Right kidney (tissue), 1 donor: Measurements from ENCODE around the gene SMTNL2.

ENCODE experiments used
- DNase-seq: peaks from one replicate; pipeline ENCODE4 v3.0.0-alpha.2; 2016

The SMTNL2 gene

DNA sequence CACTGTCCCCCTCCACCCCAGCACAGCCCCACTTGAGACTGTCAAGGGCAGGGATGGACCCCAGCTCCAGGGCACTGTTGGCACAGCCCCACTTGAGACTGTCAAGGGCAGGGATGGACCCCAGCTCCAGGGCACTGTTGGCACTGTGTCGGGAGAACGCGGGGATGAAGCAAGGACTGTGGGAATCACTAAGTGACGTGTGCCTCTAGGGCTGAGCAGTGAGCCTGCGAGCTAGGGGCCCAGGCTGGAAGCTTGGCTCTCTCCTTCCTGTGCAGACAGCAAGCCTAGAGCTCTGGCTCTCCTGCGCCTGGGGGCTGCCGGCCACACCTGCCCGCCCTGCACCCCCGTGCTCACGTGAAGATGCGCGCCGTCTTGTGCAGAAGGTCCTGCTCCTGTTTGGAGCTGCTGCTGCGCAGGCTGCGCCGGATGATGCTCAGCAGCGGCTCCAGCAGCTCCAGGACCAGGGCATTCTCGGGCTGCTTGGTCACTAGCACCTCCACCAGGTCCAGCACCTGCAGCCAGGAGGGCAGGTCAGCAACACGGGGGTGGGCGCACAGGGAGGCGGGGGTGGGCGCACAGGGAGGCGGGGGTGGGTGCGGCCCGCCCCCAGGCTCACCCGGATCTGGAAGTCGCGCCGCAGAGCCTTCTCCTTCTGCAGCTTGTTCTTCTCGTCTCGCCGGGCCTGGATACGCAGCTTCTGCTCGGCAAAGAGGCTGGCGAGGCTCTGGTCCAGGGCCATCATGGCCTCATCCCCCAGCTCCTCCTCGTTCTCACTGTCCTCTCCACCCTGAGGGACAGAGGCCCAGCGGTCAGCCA lies 40.0 kb upstream of the SMTNL2 start:
- DNase-seq, result no peak

DNA sequence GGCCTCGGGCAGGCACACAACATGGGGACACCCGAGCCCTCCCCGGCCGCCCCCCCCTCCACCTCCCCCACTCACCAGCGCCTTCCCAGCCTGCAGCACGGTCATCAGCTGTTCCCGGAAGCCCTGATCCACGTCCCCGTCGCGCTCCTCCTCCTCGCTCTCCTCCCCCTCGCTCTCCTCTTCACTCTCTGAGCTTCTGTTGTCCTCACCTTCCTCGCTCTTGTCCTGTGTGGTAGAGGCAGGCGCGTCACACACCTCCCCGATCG lies 39.4 kb upstream of the SMTNL2 start:
- DNase-seq, result no peak

DNA sequence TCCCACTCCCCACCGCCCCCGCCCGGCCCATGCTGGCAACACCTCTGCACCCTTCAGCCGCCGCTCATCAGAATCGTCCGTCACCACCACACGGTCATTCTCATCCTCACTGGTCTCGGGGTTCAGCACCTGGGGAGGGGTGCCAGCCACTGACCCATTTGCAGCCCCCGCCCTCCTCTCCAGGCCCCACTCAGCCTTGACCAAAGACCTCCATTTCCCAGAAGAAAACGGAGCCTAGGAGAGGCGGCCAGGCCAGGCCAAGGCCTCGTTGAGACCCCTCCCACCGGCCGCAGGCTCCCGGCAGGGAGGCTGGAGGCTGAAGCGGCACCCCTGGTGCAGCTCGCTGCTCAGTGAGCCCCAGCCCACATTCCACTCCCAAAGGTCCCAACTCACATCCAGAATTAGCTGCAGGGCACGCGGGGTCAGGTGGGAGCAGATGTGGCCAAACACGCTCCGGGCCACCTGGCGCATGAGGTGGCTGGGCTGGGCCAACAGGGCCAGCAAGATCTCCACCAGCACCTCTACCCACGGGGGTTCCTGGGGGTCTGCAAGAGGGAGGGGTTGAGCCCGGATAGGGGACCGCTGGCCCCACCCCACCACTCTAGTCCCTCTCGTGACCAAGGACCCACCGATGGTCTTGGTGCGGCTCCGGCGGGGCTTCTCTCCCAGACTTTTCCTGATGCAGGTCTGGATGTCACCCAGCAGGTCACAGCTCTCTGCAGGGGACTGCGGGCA lies 38.9 kb upstream of the SMTNL2 start:
- DNase-seq, result no peak

DNA sequence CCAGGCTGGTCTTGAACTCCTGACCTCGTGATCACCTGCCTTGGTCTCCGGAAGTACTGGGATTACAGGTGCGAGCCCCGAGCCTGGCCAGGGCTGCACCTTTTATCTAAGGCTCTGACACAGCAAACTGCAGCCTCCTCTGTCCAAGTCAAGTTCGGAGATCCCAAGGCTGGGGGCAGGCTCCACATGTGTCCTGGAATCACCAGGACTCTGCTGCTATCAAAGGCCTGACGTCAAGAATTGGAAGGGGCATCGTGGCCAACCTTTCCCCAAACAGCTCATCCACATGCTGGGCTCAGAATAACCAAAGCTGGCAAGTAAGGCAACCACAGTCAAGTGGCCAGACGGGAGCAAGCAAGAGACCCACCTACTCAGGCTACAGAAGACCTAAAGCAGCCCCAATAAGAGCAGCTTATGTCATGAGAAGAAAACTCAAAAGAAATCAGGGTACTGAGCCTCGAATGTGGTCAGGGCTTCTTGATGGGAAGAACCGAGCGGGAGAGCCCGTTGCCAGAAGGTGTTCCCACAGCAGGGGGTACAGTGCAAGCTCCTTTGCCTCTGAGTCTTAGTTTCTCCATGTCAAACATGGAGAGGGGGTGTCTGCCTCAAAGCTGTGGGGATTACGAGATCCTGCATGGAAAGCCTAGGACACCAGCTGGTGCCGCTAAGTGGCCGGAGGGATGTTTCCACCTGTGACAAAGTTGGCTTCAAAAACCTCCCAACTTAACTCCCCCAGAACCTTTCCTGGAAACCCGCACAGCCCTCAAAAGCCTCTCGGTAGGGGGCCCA lies 37.0 kb upstream of the SMTNL2 start:
- no peak for DNase-seq

DNA sequence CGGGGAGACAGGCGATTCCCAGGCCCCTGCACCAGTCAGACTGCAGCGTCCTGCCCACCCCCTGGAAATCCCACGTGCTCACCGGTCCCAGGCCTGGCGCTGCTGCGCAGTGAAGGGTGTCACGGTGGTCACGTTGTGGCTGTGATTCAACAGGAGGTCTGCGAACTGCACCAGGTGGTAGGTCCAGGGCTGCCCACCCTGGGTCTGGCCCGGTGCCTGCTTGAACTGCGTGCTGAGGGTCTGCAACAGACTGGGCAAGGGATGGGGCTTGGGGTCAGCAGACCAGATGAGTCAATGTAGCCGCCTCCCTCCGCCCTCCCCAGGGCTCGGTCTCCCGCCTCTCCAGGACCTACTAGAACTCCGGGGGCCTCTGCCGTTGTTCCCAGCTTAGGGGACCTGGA lies 36.3 kb upstream of the SMTNL2 start:
- DNase-seq, result no peak

DNA sequence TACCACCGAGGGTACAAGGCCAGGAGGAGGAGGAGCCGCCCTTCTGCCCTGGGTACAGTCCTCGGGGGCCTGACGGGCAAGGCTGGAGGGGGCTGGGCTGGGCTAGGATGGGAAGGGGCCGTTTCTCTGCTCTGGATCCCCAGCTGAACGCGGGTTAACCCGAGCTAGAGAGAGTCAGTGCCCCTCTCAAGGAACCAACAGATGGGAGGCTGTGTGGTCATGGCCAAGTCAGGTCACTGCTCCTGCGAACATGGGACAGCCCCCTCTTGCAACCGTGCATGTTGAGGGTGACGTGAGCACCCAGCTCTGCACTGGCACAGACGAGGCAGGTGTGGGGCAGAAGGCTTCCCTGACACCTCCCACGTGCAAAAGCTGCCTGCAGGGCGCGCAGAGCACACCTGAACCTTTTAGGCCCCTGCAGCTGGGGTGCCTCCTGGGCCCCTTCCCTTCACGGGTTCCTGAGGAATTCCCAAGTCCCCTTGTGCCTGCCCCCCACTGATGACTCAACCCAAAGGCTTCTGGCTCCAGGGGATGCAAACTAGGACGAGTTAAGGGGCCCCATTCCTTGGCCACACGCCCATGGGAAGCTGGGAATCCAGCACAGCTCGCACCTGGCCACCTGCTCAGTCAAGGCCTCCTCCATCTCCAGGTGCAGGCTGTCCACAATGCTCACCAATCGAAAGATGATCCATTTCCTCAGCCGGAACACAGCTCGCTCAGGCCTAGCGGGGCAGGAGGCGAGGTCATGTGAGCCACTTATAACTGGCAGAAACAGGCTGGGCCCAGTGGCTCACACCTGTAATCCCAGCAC lies 35.4 kb upstream of the SMTNL2 start:
- DNase-seq, result no peak

DNA sequence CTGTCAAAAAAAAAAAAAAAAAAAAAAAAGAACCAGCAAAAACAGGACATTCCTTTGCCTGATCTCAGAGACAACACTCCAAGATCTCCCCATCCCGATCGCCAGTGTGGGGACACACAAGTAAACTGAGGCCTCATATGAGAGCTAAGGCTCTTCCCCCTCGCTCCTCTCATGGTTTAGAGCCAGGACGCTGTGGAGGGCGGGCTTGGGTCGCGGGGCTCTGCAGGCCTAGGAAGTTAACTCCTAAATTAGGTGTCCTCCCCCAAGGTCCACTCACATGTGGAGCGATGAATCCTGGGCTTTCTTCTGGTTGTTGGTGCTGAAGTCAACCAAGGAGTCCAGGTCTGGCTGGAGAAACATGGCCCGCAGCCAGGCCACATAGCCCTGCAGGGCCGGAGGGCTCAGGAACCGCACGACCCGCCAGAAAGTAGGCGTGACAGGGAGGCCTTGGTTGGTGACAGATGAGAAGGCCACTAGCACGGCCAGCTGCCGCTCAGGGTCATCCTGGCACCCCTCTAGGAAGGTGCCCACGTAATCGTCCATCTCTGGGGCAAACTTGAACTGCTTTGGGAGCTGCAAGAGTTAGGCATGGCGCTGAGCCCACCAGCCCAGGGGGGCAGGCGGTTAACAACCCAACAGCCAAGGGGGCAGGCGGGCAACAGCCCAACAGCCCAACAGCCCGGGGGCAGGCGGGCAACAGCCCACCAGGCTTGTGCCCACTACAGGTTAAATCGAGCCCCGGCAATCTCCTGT lies 34.4 kb upstream of the SMTNL2 start:
- no peak for DNase-seq

DNA sequence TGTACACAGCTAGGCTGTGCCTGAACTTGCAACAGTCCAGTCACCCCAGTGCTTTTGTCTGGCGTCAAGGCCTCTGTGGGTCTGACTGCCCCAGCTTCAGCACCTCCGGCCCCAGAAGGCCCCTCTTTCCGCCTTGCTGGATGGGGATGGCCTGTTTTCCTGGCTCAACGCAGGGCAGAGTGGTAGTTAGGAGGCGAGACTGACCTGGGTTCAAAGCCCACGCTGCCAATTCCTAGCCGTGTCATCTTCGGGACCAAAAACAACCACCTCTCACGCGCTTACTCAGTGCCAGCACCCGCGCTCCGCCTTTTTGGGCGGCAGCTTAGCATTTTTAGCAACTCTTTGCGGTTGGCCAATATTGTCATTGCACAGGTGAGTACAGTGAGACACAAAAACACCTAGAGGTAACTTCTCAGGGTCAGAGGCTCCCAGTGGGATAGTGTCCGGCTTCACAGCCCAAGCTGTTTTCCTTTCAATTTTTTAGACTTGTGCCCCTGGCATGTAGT lies 33.7 kb upstream of the SMTNL2 start:
- no peak for DNase-seq

DNA sequence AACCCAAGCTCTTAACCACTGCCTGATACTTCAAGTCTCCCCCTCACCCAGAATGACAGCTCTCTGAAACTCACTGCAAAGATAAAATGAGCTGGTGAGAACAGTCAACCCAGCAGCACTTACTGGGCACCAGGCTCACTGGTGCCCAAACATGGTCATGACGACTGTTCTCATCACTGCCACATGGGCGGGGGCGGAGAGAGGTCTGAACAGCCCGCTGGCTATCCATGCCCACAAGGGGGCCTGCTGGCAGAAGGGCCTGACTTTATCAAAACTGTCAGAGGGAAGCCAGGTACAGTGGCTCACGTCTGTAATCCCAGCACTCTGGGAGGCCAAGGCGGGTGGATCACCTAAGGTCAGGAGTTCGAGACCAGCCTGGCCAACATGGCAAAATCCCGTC lies 33.2 kb upstream of the SMTNL2 start:
- no peak for DNase-seq

DNA sequence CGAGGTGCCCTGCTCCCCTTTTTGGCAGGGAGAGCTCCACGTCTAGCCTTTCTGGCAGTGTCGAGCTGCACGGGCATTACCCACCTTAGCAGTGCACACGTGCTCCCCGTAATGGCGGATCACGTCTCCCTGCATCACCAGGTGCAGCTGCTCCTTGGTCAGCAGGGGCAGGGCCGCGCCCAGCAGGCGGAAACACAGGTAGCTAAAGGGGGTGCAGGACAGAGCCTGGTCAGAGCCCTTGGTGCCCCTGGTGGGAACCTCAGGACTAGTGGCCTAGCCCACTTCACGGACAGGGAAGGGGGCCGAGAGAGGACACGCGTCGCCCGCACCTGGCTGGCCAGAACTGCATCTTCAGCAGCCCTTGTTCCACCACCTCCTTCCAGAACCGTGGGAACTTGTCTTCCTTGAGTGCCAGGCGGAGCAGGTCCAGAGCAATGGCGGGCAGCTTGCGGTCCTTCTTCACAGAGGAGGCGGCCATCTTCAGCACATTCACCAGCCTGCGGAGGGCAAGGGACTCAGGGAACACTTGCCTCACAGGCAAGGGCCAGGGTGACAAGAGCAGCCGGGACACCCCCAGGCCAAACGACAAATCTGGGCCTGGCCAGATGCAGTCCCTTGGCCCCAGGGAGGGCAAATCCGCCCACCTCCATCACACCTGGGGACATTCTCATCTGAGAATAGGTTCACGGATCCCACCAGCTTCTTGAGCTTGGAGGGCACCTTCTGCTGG lies 32.4 kb upstream of the SMTNL2 start:
- no peak for DNase-seq

DNA sequence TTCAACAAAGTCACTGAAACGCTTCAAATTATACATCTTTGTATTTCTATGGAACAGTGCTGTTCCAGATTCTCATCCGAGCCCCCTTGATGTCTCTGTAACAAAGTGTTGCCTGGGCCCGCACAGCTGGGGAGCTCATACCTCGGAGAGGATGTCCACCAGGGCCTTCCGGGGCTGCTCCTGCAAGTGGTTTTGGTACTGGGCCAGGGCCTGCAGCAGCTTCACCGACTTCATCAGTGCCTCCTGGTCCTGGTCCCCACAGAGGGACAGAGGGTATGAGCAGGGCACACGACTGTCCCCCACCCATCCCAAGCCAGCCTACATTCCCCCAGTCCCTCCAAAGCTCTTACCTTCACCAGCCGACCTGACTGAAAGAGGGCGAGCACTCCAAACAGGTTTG lies 30.7 kb upstream of the SMTNL2 start:
- DNase-seq, result no peak

DNA sequence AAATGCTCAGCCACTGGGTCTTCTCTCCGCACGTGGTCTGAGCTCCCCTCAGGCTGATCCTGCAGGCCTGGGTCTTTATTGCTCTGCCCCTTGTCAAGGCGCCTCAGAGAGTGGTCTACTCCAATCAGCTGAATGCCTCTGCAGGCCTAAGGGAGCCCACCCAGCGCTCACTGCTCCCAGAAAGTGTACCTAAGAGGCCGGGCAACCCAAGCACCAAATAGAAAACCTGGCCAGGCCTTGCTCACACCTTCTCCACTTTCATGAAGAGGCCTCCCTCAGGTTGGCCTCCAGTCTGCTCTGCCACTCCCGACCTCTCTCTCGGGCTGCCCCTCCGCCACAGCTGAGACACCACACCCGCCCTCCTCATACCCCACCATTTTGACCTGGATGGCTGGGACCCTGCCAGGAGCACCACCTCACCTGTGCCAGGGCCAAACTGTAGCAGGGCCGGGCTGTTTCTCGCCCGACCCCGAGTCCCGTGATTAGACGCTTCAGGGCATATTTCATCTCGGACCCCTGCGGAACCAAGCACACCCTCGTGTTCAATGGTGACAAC lies 29.8 kb upstream of the SMTNL2 start:
- no peak for DNase-seq

DNA sequence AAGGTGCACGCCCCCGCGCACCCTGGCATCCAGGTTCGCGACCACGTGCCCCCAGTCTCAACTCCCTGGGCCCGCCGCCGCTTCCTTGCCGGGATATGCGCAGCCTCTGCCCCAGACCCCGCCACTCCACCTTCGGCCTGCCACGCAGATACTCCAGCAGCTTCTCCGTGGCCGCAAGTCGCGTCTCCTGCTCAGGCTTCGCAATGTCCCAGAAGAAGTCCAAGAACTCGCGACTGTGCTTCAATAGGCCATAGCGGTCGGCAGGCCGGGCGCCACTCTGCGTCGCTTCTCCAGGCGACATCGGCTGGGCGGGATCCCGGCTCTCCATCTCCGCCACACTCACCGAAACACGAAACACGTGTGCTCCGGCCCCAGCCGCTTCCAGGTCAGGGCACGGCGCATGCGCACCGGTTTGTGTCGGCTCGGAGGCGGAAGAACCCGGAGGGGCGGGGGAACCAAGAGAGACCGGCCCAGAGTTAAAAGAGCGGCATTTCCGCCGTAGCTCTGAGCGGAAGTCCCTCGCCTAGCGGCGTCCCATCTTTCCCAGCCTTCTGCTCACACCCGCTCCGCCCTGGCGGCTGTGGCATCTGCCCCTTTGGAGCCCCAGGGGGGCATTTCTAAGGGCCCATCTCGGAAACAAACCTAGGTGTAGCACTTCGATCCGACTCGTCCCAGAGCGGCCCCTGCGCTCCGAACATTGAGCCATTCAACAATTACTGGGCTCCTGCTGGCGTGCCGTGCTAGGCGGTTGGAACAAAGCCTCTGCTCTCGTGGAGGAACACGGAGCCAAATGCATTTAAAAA lies 29.1 kb upstream of the SMTNL2 start, which contains the start of gene MYBBP1A:
Gene MYBBP1A (minus strand): TSS at position 388 of the 803 bp plus-strand sequence. CDS start 60 bp downstream, at position 328.
- DNase-seq, result peak; percentile 89

DNA sequence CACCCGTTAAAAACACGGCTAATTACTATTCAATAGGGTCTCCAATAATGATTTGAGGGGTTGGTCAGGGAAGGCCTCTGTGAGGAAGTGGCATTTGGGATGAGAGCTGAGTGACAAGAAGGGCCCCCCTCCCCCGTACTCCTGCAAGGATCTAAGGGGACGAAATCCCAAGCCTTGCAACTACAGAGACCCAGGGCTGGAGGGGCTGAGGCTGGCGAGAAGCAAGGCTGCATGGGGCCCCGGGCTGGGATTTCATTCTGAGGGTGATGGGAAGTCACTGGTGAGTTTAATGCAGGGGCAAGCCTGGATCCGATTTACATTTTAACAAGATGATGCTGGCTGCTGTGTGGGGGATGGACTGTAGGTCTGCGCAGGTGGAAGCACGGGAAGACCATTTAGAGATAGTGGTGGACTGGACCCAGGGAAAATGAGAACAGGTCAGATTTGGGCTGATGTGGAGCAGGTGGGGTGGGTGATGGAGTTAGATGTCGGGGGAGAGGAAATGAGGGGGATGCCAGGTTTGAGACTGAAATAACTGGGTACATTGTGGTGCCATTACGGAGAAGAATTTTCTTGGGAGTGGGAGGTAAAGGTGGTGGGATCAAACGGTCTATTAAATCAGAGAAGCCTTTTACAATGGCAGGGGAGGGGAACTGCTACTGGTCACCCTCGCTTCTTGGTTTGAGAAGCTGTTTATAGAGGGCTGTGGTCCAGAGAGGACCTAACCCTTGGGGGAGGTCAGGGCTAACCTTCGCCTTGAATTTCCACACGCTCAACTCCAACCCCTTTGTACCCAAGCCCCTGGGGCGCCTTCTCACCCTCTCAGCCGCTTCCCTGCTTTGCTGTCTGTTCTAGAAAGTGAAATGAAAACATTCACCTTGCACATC lies 28.2 kb upstream of the SMTNL2 start:
- DNase-seq, result no peak

DNA sequence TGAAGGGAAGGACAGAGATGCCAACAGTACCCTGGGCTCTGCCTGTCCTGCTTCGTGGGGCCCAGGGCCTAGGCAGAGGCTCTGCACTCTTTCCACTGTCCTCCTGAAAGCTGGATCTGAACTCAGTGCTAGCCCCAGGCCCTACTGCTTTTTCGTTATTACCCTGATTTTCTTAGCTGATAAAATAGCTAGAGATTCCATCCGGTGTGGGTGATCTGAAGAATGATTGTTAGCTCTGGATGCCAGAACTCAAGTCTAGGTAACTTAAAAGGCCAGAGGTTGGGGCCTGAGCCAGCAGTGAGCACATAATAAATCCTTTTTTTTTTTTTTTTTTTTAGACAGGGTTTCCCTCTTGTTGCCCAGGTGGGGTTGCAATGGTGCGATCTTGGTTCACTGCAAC lies 27.3 kb upstream of the SMTNL2 start:
- DNase-seq, result no peak

DNA sequence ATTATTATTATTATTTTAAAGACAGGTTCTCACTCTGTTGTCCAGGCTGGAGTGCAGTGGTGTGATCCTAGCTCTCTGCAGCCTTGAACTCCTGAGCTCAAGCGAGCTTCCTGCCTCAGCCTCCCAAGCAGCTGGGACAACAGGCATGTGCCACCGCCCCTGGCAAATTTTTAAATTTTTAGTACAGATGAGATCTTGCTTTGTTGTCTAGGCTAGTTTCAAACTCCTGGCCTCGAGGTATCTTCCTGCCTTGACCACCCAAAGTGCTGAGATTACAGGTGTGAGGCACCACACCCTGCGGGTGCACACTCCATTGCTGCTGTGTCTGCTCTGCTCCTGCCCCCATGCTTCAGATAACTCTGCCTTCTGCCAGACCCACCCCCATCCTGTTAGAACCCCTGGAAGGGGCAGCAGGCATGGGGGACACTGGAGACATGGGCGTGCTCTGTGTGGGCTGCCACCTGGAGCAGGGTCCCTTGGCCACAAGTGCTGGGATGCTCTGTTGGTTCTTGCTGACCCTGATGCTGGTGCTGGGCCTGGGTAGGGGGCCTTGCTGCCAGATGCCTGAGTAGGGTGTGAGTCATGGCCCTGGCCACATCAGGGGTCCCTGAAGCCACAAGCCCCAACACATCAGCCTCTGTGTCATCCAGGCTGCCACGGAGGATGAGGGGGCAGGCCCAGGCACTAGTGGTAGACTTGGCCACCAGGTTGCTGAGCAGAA lies 26.5 kb upstream of the SMTNL2 start:
- no peak for DNase-seq

DNA sequence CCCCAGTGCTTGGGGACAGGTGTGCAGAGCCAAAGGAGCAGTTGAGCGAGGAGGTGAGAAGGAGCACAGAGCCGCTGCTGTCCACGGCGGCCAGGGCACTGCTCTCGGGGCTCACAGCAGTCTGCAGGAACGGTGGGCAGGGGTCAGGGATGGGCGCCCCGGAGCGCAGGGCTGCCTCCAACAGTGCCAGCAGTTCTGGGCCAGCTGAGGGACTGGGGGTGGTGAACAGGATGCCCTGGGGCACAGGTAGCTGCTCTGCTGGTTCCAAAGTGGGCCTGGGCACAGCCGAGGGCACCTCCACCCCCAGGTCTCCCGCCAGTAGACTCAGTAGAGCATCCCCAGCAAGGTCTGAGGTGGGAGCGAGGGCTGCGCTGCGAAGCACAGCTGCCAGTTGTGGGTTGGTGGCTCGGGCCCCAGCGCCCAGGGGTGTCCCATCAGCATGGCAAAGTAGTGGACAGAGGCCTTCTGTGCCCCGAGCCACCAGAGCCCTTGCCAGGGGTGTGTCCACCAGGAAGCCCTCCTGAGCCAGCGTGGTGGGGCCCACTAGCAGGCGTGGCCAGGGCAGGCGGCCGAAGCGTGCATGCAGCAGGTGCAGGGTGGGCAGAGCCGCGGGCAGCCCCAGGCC lies 25.9 kb upstream of the SMTNL2 start:
- DNase-seq, result no peak
